Adrenal gland (tissue), 5 donors: ENCODE measurements around the gene ARL8B.

Source experiments
- CTCF ChIP-seq, 6 experiments: fragments of 450-650 bp in 4 of 6; fragments of 200-600 bp in 2 of 6; sonication (generic) in 1 of 6; IDR thresholded peaks; 1 replicate in 5 of 6; 2 replicates in 1 of 6; pipeline versions ENCODE4 v1.5.1 to v1.8.0; 2016 to 2021; ENCODE audit warnings: antibody characterized with exemption in 6 of 6, mild to moderate bottlenecking in 2 of 6, moderate library complexity in 1 of 6
- POLR2A ChIP-seq, 2 donors: fragments of 450-650 bp; IDR thresholded peaks; one replicate each; pipeline ENCODE4 v1.6.1; 2017; ENCODE audit warnings: antibody characterized with exemption in 2 of 2, mild to moderate bottlenecking in 2 of 2, moderate library complexity in 1 of 2
- donor health status: DM: no; HTN: no; CAD: no.

- TF ChIP-seq CTCF (IDR thresholded peaks at IDR 0.05) (peak; percentile 16 to 59 (median 42)), POLR2A (IDR thresholded peaks at IDR 0.05) (no peak)
Observed at GRCh38 chr3:5226783-5227182, 104.7 kb downstream of the ARL8B start.
